COR-L47 (cell line): ENCODE data around the gene TGFBRAP1.

Experiments used
- DNase-seq: peaks from one replicate; lab custom pipeline; 2025; lab: John Stamatoyannopoulos, UW

The TGFBRAP1 gene

GRCh38 chr2:105309147-105309545, 20.4 kb downstream of the TGFBRAP1 start:
- DNase-seq, result no peak

- DNase-seq, result no peak
Measured at GRCh38 chr2:105308382-105309146, 21.0 kb downstream of the TGFBRAP1 start.

- DNase-seq, result no peak
Measured at GRCh38 chr2:105307962-105308361, 21.6 kb downstream of the TGFBRAP1 start.

- no peak for DNase-seq
Measured at GRCh38 chr2:105307550-105307949, 22.0 kb downstream of the TGFBRAP1 start.

GRCh38 chr2:105307146-105307545, 22.4 kb downstream of the TGFBRAP1 start:
- no peak for DNase-seq

- DNase-seq, result no peak
Measured at GRCh38 chr2:105301646-105302045, 27.9 kb downstream of the TGFBRAP1 start.

GRCh38 chr2:105299290-105299689, 30.2 kb downstream of the TGFBRAP1 start:
- DNase-seq, result no peak

- DNase-seq, result no peak
Measured at GRCh38 chr2:105298017-105298416, 31.5 kb downstream of the TGFBRAP1 start.

- DNase-seq, result no peak
Measured at GRCh38 chr2:105297216-105297615, 32.3 kb downstream of the TGFBRAP1 start.

GRCh38 chr2:105296017-105296611, 33.4 kb downstream of the TGFBRAP1 start:
- no peak for DNase-seq

GRCh38 chr2:105294844-105295481, 34.6 kb downstream of the TGFBRAP1 start:
- DNase-seq, result peak; percentile 3

- DNase-seq, result no peak
Measured at GRCh38 chr2:105294046-105294445, 35.5 kb downstream of the TGFBRAP1 start.

- DNase-seq, result no peak
Measured at GRCh38 chr2:105291981-105292380, 37.6 kb downstream of the TGFBRAP1 start.

GRCh38 chr2:105290981-105291660, 38.4 kb downstream of the TGFBRAP1 start:
- DNase-seq, result no peak

GRCh38 chr2:105288133-105288532, 41.4 kb downstream of the TGFBRAP1 start:
- no peak for DNase-seq

GRCh38 chr2:105287692-105288091, 41.8 kb downstream of the TGFBRAP1 start:
- DNase-seq, result no peak

- DNase-seq, result no peak
Measured at GRCh38 chr2:105283532-105283931, 46.0 kb downstream of the TGFBRAP1 start.

GRCh38 chr2:105280281-105280680, 49.3 kb downstream of the TGFBRAP1 start:
- DNase-seq, result no peak

GRCh38 chr2:105279126-105279525, 50.4 kb downstream of the TGFBRAP1 start:
- DNase-seq, result no peak

GRCh38 chr2:105278654-105279053, 50.9 kb downstream of the TGFBRAP1 start:
- DNase-seq, result no peak

GRCh38 chr2:105274046-105274445, 55.5 kb downstream of the TGFBRAP1 start:
- DNase-seq, result no peak

GRCh38 chr2:105272176-105272575, 57.4 kb downstream of the TGFBRAP1 start:
- no peak for DNase-seq
